WTC11 (cell line): ENCODE measurements around the gene FXYD5. TPM values are rescaled to one million over a fixed set of nuclear protein-coding genes. Genes with fewer than 3 reads are reported as not detected.

Experiments used
- ATAC-seq: fragments of 200-7000 bp; cut with Tn5 transposase; 2 replicates; pipeline ENCODE4 v1.10.0; 2021; ENCODE audit warnings: mild to moderate bottlenecking, moderate library complexity
- CTCF ChIA-PET: fragments of 300-600 bp; sonication (Branson Sonifier 250); formaldehyde crosslinking; loops from one replicate; lab custom pipeline; 2021; ENCODE audit warnings: antibody characterized with exemption; lab: Charles Lee
- POLR2A ChIA-PET: fragments of 350-600 bp; sonication (Branson Sonifier 250); formaldehyde crosslinking; loops from one replicate; lab custom pipeline; 2021; ENCODE audit warnings: antibody characterized with exemption; lab: Charles Lee
- DNase-seq: peaks from one replicate; pipeline ENCODE4 v3.0.0; 2021; ENCODE audit warnings: low spot score
- H3K27ac Mint-ChIP-seq: 2 replicates; pipeline ENCODE4 v1.8.0; 2021; ENCODE audit warnings: mixed read lengths
- H3K27me3 Mint-ChIP-seq: 2 replicates; pipeline ENCODE4 v1.8.0; 2021; ENCODE audit warnings: low read depth, mild to moderate bottlenecking, moderate library complexity, mixed read lengths
- H3K36me3 Mint-ChIP-seq: 2 replicates; pipeline ENCODE4 v1.8.0; 2021; ENCODE audit warnings: mixed read lengths
- H3K4me1 Mint-ChIP-seq: 2 replicates; pipeline ENCODE4 v1.8.0; 2022; ENCODE audit warnings: mixed read lengths
- H3K4me3 Mint-ChIP-seq: 2 replicates; pipeline ENCODE4 v1.8.0; 2021; ENCODE audit warnings: mild to moderate bottlenecking, moderate library complexity, mixed read lengths
- H3K9me3 Mint-ChIP-seq: 2 replicates; pipeline ENCODE4 v1.8.0; 2021; ENCODE audit warnings: mixed read lengths
- HMGA2 ChIP-seq: fragments of 250-450 bp; sonication (Bioruptor Pico); IDR thresholded peaks from 2 replicates; pipeline ENCODE4 v1.4.0; 2021; ENCODE audit warnings: mild to moderate bottlenecking, moderate library complexity
- JAZF1 ChIP-seq: fragments of 250-450 bp; sonication (Bioruptor Pico); IDR thresholded peaks from 2 replicates; pipeline ENCODE4 v1.9.0; 2021; ENCODE audit warnings: moderate library complexity, mild to moderate bottlenecking, inconsistent platforms
- NR2C2 ChIP-seq: sonication (generic); formaldehyde crosslinking; IDR thresholded peaks from 2 replicates; pipeline ENCODE4 v1.8.0; 2022; ENCODE audit warnings: mild to moderate bottlenecking, missing genetic modification reagents
- OVOL2 ChIP-seq: fragments of 250-450 bp; sonication (Bioruptor Pico); IDR thresholded peaks from 2 replicates; pipeline ENCODE4 v1.9.0; 2021; ENCODE audit warnings: mild to moderate bottlenecking, borderline replicate concordance
- PRRX2 ChIP-seq: fragments of 250-450 bp; sonication (Bioruptor Pico); IDR thresholded peaks from 2 replicates; pipeline ENCODE4 v1.8.0; 2021; ENCODE audit warnings: mild to moderate bottlenecking
- RORB ChIP-seq: fragments of 250-450 bp; sonication (Bioruptor Pico); IDR thresholded peaks from 2 replicates; pipeline ENCODE4 v1.9.0; 2021; ENCODE audit warnings: mild to moderate bottlenecking
- SOX15 ChIP-seq: fragments of 250-450 bp; sonication (Bioruptor Pico); IDR thresholded peaks from 2 replicates; pipeline ENCODE4 v1.9.0; 2021; ENCODE audit warnings: mild to moderate bottlenecking
- TCF7 ChIP-seq: sonication (generic); formaldehyde crosslinking; IDR thresholded peaks from 2 replicates; pipeline ENCODE4 v1.8.0; 2022; ENCODE audit warnings: mild to moderate bottlenecking, low read depth, missing genetic modification reagents, moderate library complexity
- ZBTB43 ChIP-seq: sonication (generic); formaldehyde crosslinking; IDR thresholded peaks from 2 replicates; pipeline ENCODE4 v1.8.1; 2023; ENCODE audit warnings: mild to moderate bottlenecking, missing genetic modification reagents
- ZNF121 ChIP-seq: sonication (generic); formaldehyde crosslinking; IDR thresholded peaks from 2 replicates; pipeline ENCODE4 v1.8.0; 2023; ENCODE audit warnings: missing genetic modification reagents
- ZNF138 ChIP-seq: sonication (generic); formaldehyde crosslinking; conservative IDR thresholded peaks from 2 replicates; pipeline ENCODE4 v1.8.1; 2022; ENCODE audit warnings: mild to moderate bottlenecking, moderate library complexity, missing genetic modification reagents
- total RNA-seq: library from RNA; stranded (reverse); gene quantifications from 3 replicates; pipeline ENCODE4 v1.2.3, GENCODE V29; 2021
- TF ChIP-seq, protein P1 (sequence below): fragments of 250-450 bp; sonication (Bioruptor Pico); IDR thresholded peaks from 2 replicates; pipeline ENCODE4 v1.9.0; 2021; ENCODE audit warnings: mild to moderate bottlenecking
- TF ChIP-seq, protein P2 (sequence below): sonication (generic); formaldehyde crosslinking; IDR thresholded peaks from 2 replicates; pipeline ENCODE4 v1.8.0; 2023; ENCODE audit warnings: missing genetic modification reagents, mild to moderate bottlenecking, borderline replicate concordance
- TF ChIP-seq, protein P3 (sequence below): sonication (generic); formaldehyde crosslinking; IDR thresholded peaks from 2 replicates; pipeline ENCODE4 v1.8.1; 2022; ENCODE audit warnings: mild to moderate bottlenecking, moderate library complexity, missing genetic modification reagents
- TF ChIP-seq, protein P4 (sequence below): sonication (generic); formaldehyde crosslinking; IDR thresholded peaks from 2 replicates; pipeline ENCODE4 v1.8.0; 2023; ENCODE audit warnings: missing genetic modification reagents

Gene FXYD5
- total RNA-seq, 1 experiment from 2014 or later, result 114 TPM

DNA sequence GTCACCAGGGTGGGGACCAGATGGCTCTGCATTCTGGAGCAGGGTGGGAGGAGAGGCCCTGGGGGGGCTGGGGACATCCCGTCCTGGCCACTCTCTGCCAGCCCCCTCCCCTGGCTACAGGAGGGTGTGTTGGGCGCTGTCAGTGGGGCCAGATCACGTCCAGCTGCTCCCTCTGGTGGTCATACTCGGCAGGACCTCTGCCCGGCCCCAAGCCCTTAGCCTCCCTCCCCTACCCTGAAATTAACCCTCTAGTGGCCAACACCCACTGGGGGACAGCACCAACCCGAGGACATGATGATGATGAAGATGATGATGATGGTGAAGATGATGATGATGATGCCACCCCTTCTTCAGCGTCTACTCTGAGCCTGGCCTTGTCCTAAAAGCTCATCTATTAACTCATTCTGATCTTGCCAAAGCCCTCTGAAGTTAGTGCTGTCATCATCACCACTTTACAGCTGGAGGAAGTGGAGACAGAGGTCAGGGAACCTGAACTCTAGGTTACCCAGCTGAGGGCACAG lies 19.1 kb upstream of the FXYD5 start (continued):
- no peak for TF ChIP-seq ZNF138 (CRISPR knock-in tag)
- TF ChIP-seq, protein P1, sequence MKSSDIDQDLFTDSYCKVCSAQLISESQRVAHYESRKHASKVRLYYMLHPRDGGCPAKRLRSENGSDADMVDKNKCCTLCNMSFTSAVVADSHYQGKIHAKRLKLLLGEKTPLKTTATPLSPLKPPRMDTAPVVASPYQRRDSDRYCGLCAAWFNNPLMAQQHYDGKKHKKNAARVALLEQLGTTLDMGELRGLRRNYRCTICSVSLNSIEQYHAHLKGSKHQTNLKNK (CRISPR knock-in tag), result no peak
- TF ChIP-seq NR2C2 (CRISPR knock-in tag), result no peak
- TF ChIP-seq SOX15, result no peak
- TF ChIP-seq, protein P2, sequence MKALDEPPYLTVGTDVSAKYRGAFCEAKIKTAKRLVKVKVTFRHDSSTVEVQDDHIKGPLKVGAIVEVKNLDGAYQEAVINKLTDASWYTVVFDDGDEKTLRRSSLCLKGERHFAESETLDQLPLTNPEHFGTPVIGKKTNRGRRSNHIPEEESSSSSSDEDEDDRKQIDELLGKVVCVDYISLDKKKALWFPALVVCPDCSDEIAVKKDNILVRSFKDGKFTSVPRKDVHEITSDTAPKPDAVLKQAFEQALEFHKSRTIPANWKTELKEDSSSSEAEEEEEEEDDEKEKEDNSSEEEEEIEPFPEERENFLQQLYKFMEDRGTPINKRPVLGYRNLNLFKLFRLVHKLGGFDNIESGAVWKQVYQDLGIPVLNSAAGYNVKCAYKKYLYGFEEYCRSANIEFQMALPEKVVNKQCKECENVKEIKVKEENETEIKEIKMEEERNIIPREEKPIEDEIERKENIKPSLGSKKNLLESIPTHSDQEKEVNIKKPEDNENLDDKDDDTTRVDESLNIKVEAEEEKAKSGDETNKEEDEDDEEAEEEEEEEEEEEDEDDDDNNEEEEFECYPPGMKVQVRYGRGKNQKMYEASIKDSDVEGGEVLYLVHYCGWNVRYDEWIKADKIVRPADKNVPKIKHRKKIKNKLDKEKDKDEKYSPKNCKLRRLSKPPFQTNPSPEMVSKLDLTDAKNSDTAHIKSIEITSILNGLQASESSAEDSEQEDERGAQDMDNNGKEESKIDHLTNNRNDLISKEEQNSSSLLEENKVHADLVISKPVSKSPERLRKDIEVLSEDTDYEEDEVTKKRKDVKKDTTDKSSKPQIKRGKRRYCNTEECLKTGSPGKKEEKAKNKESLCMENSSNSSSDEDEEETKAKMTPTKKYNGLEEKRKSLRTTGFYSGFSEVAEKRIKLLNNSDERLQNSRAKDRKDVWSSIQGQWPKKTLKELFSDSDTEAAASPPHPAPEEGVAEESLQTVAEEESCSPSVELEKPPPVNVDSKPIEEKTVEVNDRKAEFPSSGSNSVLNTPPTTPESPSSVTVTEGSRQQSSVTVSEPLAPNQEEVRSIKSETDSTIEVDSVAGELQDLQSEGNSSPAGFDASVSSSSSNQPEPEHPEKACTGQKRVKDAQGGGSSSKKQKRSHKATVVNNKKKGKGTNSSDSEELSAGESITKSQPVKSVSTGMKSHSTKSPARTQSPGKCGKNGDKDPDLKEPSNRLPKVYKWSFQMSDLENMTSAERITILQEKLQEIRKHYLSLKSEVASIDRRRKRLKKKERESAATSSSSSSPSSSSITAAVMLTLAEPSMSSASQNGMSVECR, result no peak
- TF ChIP-seq ZNF121 (CRISPR knock-in tag), result no peak
- TF ChIP-seq, protein P3, sequence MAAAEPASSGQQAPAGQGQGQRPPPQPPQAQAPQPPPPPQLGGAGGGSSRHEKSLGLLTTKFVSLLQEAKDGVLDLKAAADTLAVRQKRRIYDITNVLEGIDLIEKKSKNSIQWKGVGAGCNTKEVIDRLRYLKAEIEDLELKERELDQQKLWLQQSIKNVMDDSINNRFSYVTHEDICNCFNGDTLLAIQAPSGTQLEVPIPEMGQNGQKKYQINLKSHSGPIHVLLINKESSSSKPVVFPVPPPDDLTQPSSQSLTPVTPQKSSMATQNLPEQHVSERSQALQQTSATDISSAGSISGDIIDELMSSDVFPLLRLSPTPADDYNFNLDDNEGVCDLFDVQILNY, result no peak
- TF ChIP-seq OVOL2, result no peak
- TF ChIP-seq, protein P4, sequence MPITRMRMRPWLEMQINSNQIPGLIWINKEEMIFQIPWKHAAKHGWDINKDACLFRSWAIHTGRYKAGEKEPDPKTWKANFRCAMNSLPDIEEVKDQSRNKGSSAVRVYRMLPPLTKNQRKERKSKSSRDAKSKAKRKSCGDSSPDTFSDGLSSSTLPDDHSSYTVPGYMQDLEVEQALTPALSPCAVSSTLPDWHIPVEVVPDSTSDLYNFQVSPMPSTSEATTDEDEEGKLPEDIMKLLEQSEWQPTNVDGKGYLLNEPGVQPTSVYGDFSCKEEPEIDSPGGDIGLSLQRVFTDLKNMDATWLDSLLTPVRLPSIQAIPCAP (CRISPR knock-in tag), result no peak
- no peak for TF ChIP-seq TCF7 (CRISPR knock-in tag)

DNA sequence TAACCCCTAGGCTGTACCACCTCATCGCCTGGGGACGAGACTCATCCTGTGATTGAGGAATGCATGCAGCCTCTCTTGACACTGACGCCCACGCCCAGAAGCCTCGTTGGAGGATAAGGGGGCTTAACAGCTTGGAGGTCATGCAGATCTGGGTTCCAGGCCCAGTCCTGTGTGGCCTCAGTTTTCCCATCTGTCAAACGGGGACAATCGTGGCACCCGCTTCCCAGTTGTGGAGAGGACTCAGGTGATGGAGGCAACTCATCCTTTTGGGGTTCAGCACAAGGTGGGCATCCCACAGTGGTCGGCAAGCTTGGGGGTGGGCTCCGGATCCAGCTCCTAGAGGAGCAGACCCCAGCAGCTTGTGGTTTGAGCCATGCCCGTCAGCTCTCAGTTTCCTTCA lies 18.3 kb upstream of the FXYD5 start:
- Mint-ChIP-seq H3K4me1 (peaks cover 28% of the 10 kb centered on the region), H3K9me3 (peaks cover 12% of the 10 kb centered on the region), H3K27ac (no peak overlapping the region), H3K36me3 (peaks cover 4% of the 10 kb centered on the region; the same call in 1 of the 2 replicates), H3K4me3 (no peak overlapping the region), H3K27me3 (peaks cover 15% of the 10 kb centered on the region)
- ChIA-PET CTCF (interaction anchor here (0.7 to 5.2 kb wide), 23 partner anchors 10 to 232 kb away, joined by 3 to 72 read pairs (median 6); partner anchors contain the start of genes FXYD3, FXYD5 and HPN), POLR2A (interaction anchor here (0.6 kb wide), 1 partner anchor 69 kb away, joined by 3 read pairs; no protein-coding TSS in a partner anchor)
- TF ChIP-seq PRRX2 (CRISPR knock-in tag) (no peak), RORB (CRISPR knock-in tag) (no peak)
- DNase-seq (no peak), ATAC-seq (no peak)

- H3K4me3 Mint-ChIP-seq, result no peak overlapping the region
- ChIA-PET CTCF (interaction anchor here (1.0 to 5.2 kb wide), 6 partner anchors 16 to 88 kb away, joined by 3 to 72 read pairs (median 22); partner anchors contain the start of genes FXYD3 and FXYD5), POLR2A (no interaction called here)
- TF ChIP-seq JAZF1 (CRISPR knock-in tag) (no peak), HMGA2 (no peak), ZBTB43 (no peak)
- peaks cover 15% of the 10 kb centered on the region for H3K27me3 Mint-ChIP-seq
- no peak for ATAC-seq
- peaks cover 36% of the 10 kb centered on the region for H3K4me1 Mint-ChIP-seq
- peaks cover 12% of the 10 kb centered on the region for H3K9me3 Mint-ChIP-seq
- H3K27ac Mint-ChIP-seq, result no peak overlapping the region
- DNase-seq, result no peak
- H3K36me3 Mint-ChIP-seq, result peaks cover 4% of the 10 kb centered on the region; the same call in 1 of the 2 replicates
Measured at GRCh38 chr19:35136977-35137702, 17.4 kb upstream of the FXYD5 start.
